ENCODE data around the gene SNX5.

GRCh38 chr20:17958373-17959256, 10.0 kb downstream of the SNX5 start:
- no peak for TF ChIP-seq CTCF (IDR thresholded peaks at IDR 0.05; ENCODE audit: low read depth, low read length)
- TF ChIP-seq MYC (IDR thresholded peaks at IDR 0.05; ENCODE audit: low read depth, low read length): no peak
- TF ChIP-seq POLR2A (IDR thresholded peaks at IDR 0.05; ENCODE audit: extremely low read depth, insufficient read length): no peak
- TF ChIP-seq MAX (IDR thresholded peaks at IDR 0.05; ENCODE audit: low read depth, low read length): no peak
